ENCODE data around the gene PICALM. TPM values are rescaled to one million over a fixed set of nuclear protein-coding genes. Genes with fewer than 3 reads are reported as not detected.

Gene PICALM
- total RNA-seq, 2 donors from 2014 or later, result 395 to 488 TPM

DNA sequence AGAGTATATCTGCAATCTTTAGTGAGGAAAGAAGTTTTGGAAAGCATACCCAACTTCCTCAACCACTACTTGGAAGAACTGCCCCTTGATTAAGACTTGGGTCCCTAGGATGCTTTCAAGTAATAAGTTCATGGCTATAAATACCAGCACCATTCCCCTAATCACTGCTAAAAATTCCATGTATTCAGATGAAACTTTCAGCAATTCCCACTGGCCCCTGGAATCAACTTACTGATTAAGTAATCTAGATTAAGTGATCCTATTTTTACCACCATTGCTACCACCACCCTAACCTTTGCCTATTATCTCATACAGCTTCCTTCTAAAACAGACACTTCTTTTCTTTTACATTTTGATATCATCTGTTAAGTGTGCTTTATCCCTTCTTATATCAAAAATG lies 10.5 kb downstream of the PICALM start:
- Histone ChIP-seq H3K4me1 (ENCODE audit: control insufficient read depth in 1 of 2, low read depth in 2 of 2) (peaks cover 62 to 78% of the 10 kb centered on the region in 2 donors), H3K36me3 (no peaks in the 10 kb centered on the region)

DNA sequence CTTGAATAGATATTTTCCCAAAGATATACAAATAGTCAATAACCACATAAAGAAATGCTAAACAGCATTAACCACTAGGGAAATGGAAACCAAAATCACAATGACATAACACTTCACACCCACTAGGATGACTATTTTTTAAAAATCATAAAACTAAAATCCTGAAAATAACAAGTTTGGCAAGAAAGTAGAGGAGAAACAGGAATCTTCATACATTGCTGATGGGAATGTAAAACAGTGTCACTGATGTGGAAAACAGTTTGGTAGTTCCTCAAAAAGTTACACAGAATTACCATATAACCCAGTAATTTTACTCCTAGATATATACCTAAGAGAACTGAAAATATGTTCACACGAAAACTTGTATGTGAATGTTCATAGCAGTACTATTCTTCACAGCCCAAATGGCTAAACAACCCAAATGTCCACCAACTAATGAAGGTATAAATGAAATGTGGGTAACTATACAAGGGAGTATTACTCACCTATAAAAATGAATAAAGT lies 12.5 kb downstream of the PICALM start:
- DNase-seq (ENCODE audit: low spot score) (no peak), ATAC-seq (ENCODE audit: insufficient number of reproducible peaks, low FRiP score, low read depth) (no peak)
- H3K4me3 ChIP-seq, result no peak overlapping the region
- no peaks in the 10 kb centered on the region for H3K9me3 ChIP-seq
- H3K4me1 ChIP-seq (ENCODE audit: control insufficient read depth in 1 of 2, low read depth in 2 of 2), result peaks cover 59 to 75% of the 10 kb centered on the region in 2 donors
- TF ChIP-seq, protein P1, sequence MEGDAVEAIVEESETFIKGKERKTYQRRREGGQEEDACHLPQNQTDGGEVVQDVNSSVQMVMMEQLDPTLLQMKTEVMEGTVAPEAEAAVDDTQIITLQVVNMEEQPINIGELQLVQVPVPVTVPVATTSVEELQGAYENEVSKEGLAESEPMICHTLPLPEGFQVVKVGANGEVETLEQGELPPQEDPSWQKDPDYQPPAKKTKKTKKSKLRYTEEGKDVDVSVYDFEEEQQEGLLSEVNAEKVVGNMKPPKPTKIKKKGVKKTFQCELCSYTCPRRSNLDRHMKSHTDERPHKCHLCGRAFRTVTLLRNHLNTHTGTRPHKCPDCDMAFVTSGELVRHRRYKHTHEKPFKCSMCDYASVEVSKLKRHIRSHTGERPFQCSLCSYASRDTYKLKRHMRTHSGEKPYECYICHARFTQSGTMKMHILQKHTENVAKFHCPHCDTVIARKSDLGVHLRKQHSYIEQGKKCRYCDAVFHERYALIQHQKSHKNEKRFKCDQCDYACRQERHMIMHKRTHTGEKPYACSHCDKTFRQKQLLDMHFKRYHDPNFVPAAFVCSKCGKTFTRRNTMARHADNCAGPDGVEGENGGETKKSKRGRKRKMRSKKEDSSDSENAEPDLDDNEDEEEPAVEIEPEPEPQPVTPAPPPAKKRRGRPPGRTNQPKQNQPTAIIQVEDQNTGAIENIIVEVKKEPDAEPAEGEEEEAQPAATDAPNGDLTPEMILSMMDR (IDR thresholded peaks at IDR 0.05), result no peak
- H3K36me3 ChIP-seq, result no peaks in the 10 kb centered on the region
- H3K27ac ChIP-seq, result no peak overlapping the region
- no peaks in the 10 kb centered on the region for H3K27me3 ChIP-seq (replicated peaks; ENCODE audit: insufficient read depth)

More for the DNA sequence above, 10.5 kb downstream of the PICALM start:
- ATAC-seq (ENCODE audit: insufficient number of reproducible peaks, low FRiP score, low read depth) (no peak), DNase-seq (ENCODE audit: low spot score) (no peak)
- no peaks in the 10 kb centered on the region for H3K9me3 ChIP-seq
- H3K27ac ChIP-seq, result no peak overlapping the region
- H3K4me3 ChIP-seq, result no peak overlapping the region
- TF ChIP-seq, protein P1 (IDR thresholded peaks at IDR 0.05), result no peak
- no peaks in the 10 kb centered on the region for H3K27me3 ChIP-seq (replicated peaks; ENCODE audit: insufficient read depth)

DNA sequence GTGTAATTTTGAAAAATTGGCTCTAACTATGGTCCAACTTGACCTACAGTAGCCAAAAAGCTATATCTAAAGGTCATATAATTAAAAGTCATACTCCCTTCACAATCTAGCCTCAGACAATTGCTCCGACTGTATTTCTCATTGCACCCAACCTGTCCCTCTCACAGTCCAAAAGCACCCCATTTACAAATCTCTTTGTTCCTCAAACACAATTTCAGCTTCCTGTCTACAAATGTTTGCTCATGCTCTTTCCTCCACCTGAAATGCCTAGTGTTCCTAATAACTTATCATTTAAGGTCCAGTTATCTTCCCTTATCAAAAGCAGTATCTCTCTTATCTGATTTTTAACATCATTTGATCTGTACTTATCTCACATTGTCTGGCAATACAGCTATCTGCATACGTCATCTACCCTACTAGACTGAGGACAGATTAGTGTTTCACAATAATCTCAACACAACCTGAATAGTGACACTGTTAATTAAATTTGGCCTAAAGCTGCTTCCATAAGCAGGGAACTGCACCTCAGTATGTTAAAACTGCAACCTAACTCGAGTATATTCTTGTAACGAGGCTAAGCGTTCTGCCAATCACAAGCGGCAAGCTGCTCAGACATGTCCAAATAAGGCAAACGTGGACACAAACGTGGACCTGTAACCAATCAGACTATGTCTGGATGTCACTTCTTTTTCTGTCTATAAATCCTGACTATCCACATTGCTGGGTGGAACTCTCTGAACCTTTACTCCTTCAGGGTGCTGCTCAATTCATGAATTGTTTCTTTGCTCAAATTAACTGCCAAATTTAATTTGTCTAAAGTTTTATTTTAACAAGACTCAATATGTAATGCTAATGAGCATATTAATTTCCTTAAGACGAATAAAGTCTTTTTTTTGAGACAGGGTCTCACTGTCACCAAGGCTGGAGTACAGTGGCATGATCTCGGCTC lies 15.9 kb downstream of the PICALM start:
- Histone ChIP-seq H3K4me3 (no peak overlapping the region), H3K9me3 (no peaks in the 10 kb centered on the region), H3K27ac (no peak overlapping the region), H3K4me1 (ENCODE audit: control insufficient read depth in 1 of 2, low read depth in 2 of 2) (peaks cover 44 to 70% of the 10 kb centered on the region in 2 donors), H3K36me3 (no peaks in the 10 kb centered on the region), H3K27me3 (replicated peaks; ENCODE audit: insufficient read depth) (no peaks in the 10 kb centered on the region)
- DNase-seq (ENCODE audit: low spot score) (no peak), ATAC-seq (ENCODE audit: insufficient number of reproducible peaks, low FRiP score, low read depth) (no peak)
- TF ChIP-seq, protein P1 (IDR thresholded peaks at IDR 0.05), result no peak

DNA sequence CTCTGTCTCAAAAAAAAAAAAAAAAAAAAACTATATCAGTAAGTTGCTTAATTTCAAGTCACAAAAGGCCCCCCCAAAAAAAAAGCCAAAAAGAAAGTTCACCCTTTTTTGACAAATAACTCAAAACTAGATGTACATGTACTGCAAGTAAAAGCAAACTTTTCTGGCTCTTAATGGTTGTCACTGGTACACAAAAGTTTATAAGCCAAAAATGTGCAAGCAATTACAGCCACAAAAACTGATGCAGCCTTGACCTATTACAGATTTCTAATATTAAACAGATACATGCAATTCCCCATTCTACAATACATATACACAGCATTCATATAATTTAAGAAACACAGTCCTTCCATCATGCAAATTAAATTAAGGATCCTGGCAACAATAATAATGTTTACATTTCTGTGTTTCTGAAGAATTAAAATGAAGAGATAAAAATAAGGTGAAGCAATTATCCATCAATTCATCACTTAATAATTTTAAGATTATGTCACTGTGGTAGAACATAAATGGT lies 18.6 kb downstream of the PICALM start:
- TF ChIP-seq, protein P1 (IDR thresholded peaks at IDR 0.05), result no peak
- Histone ChIP-seq H3K36me3 (no peaks in the 10 kb centered on the region), H3K27ac (no peak overlapping the region), H3K4me1 (ENCODE audit: control insufficient read depth in 1 of 2, low read depth in 2 of 2) (peaks cover 60 to 87% of the 10 kb centered on the region in 2 donors), H3K9me3 (no peaks in the 10 kb centered on the region), H3K27me3 (replicated peaks; ENCODE audit: insufficient read depth) (no peaks in the 10 kb centered on the region), H3K4me3 (no peak overlapping the region)
- ATAC-seq (ENCODE audit: insufficient number of reproducible peaks, low FRiP score, low read depth), result no peak
- DNase-seq (ENCODE audit: low spot score), result no peak

DNA sequence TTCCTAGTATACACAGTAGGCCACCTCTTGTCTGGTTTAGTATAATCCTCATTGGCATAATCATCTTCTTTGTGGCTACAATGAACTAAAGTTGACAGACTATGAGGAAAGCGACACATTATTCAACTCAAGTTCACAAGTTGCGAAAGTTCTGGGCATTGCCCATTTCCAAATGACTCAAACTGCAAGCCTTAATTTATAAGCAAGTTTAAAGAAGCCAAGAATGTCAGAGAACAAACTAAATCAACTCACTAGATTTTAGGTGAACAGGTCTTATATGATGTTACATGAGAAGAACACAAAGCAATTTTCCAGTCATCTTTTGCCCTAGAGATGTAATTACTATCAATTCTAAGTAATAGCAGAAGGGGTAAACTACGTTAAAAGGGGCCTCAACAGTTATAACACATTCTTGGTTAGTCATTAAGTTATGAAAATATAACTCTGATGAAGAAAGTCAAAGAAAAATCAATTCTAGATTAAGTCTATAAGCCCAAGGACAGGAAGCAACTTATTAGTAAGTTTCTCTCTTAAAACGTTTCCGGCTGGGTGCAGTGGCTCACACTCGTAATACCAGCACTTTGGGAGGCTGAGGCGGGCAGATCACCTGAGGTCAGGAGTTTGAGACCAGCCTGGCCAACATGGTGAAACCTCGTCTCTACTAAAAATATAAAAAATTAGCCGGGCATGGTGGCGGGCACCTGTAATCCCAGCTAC lies 21.5 kb downstream of the PICALM start:
- H3K4me3 ChIP-seq, result peak overlapping the region; percentile 21
- H3K36me3 ChIP-seq, result no peaks in the 10 kb centered on the region
- ATAC-seq (ENCODE audit: insufficient number of reproducible peaks, low FRiP score, low read depth) (no peak), DNase-seq (ENCODE audit: low spot score) (no peak)
- H3K27ac ChIP-seq, result peak overlapping the region in 1 of 2 donors; percentile 28
- H3K9me3 ChIP-seq, result no peaks in the 10 kb centered on the region
- TF ChIP-seq, protein P1 (IDR thresholded peaks at IDR 0.05), result no peak
- no peaks in the 10 kb centered on the region for H3K27me3 ChIP-seq (replicated peaks; ENCODE audit: insufficient read depth)
- H3K4me1 ChIP-seq (ENCODE audit: control insufficient read depth in 1 of 2, low read depth in 2 of 2), result peaks cover 57 to 76% of the 10 kb centered on the region in 2 donors

Measured in thoracic aorta (tissue), 2 donors.